ENCODE data around the gene MINDY4. TPM values are rescaled to one million over a fixed set of nuclear protein-coding genes. Genes with fewer than 3 reads are reported as not detected.

The MINDY4 gene
- total and polyA plus RNA-seq, 2 donors (not counting 1 experiment from before 2014, with no cell fraction given): 6.1 to 6.3 TPM

DNA sequence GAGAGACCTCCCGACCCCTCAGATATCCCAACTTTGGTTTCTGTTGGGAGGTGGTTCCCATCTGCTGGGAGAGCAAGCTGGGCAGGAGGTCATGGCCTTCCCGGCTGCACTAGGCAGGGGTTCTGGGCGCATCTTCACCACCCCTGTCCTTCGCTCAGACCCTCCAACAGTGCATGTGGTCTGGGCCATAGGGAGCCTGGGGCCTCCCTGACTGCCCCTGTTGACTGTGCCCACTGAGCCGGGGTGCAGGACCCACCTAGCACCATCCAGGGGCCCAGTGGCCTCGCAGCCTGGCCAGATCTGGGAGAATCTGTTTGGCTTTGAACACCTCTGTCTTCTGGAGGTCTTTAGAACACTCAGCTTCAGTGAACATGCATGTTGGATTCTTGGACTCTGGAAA is 38.0 kb upstream of the MINDY4 start:
- Histone ChIP-seq H3K9me3 (ENCODE audit: control insufficient read depth, insufficient read depth, low read depth, low read length) (no peaks in the 10 kb centered on the region), H2AFZ (ENCODE audit: low read length) (no peak overlapping the region), H3K4me1 (ENCODE audit: control insufficient read depth, extremely low read depth, insufficient read depth, low read length) (no peaks in the 10 kb centered on the region), H3K27me3 (ENCODE audit: control insufficient read depth, insufficient read depth, low read length) (peaks cover 15% of the 10 kb centered on the region), H3K79me2 (ENCODE audit: control insufficient read depth, insufficient read depth, low read length) (no peaks in the 10 kb centered on the region), H3K36me3 (ENCODE audit: control insufficient read depth, insufficient read depth, low read length) (no peaks in the 10 kb centered on the region), H4K20me1 (ENCODE audit: control insufficient read depth, extremely low read depth, insufficient read depth, low read length) (no peaks in the 10 kb centered on the region), H3K9ac (ENCODE audit: insufficient read depth, low read length) (no peak overlapping the region), H3K4me3 (replicated peaks in 1 of 4; ENCODE audit: control extremely low read depth in 1 of 4, insufficient read depth in 1 of 4, low read depth in 3 of 4, low read length in 4 of 4) (no peak overlapping the region), H3K27ac (ENCODE audit: insufficient read depth, low read length) (no peak overlapping the region), H3K4me2 (ENCODE audit: extremely low read depth, insufficient read depth, low read length) (no peak overlapping the region)
- DNase-seq (ENCODE audit: low read depth in 2 of 2): no peak
- no peak for TF ChIP-seq EZH2 (IDR thresholded peaks at IDR 0.05; ENCODE audit: low read length, missing control alignments)
- TF ChIP-seq, protein P1, sequence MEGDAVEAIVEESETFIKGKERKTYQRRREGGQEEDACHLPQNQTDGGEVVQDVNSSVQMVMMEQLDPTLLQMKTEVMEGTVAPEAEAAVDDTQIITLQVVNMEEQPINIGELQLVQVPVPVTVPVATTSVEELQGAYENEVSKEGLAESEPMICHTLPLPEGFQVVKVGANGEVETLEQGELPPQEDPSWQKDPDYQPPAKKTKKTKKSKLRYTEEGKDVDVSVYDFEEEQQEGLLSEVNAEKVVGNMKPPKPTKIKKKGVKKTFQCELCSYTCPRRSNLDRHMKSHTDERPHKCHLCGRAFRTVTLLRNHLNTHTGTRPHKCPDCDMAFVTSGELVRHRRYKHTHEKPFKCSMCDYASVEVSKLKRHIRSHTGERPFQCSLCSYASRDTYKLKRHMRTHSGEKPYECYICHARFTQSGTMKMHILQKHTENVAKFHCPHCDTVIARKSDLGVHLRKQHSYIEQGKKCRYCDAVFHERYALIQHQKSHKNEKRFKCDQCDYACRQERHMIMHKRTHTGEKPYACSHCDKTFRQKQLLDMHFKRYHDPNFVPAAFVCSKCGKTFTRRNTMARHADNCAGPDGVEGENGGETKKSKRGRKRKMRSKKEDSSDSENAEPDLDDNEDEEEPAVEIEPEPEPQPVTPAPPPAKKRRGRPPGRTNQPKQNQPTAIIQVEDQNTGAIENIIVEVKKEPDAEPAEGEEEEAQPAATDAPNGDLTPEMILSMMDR (conservative IDR thresholded peaks at IDR 0.05 in 1 of 2, IDR thresholded peaks at IDR 0.05 in 1 of 2; ENCODE audit: low read depth in 1 of 2, low read length in 2 of 2): no peak

DNA sequence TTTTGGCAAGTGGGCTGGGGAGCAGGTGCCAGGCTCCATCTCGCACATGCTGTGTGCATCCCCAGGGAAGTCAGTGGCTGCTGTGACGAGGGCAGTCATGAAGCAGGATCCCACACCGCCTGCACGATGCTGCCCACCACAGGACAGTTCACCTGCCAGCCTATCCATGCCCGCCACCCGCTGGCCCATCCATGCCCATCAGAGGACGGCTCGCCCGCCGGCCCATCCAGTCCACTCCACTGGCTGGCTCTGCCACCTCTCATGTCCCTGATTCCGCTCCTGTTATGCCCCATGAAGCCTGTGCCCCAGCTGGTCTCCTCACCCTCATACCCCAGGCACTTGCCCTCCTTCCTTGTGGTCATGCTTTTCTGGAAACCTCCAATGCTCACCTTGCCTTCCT is 37.5 kb upstream of the MINDY4 start:
- H4K20me1 ChIP-seq (ENCODE audit: control insufficient read depth, extremely low read depth, insufficient read depth, low read length): no peaks in the 10 kb centered on the region
- H3K79me2 ChIP-seq (ENCODE audit: control insufficient read depth, insufficient read depth, low read length): no peaks in the 10 kb centered on the region
- no peak for DNase-seq (ENCODE audit: low read depth in 2 of 2)
- no peak for TF ChIP-seq EZH2 (IDR thresholded peaks at IDR 0.05; ENCODE audit: low read length, missing control alignments)
- TF ChIP-seq, protein P1 (conservative IDR thresholded peaks at IDR 0.05 in 1 of 2, IDR thresholded peaks at IDR 0.05 in 1 of 2; ENCODE audit: low read depth in 1 of 2, low read length in 2 of 2): no peak
- no peaks in the 10 kb centered on the region for H3K4me1 ChIP-seq (ENCODE audit: control insufficient read depth, extremely low read depth, insufficient read depth, low read length)
- H3K4me2 ChIP-seq (ENCODE audit: extremely low read depth, insufficient read depth, low read length): no peak overlapping the region
- H3K9ac ChIP-seq (ENCODE audit: insufficient read depth, low read length): no peak overlapping the region
- peaks cover 17% of the 10 kb centered on the region for H3K27me3 ChIP-seq (ENCODE audit: control insufficient read depth, insufficient read depth, low read length)
- no peak overlapping the region for H2AFZ ChIP-seq (ENCODE audit: low read length)
- no peak overlapping the region for H3K27ac ChIP-seq (ENCODE audit: insufficient read depth, low read length)
- no peak overlapping the region for H3K4me3 ChIP-seq (replicated peaks in 1 of 4; ENCODE audit: control extremely low read depth in 1 of 4, insufficient read depth in 1 of 4, low read depth in 3 of 4, low read length in 4 of 4)
- H3K9me3 ChIP-seq (ENCODE audit: control insufficient read depth, insufficient read depth, low read depth, low read length): no peaks in the 10 kb centered on the region
- H3K36me3 ChIP-seq (ENCODE audit: control insufficient read depth, insufficient read depth, low read length): no peaks in the 10 kb centered on the region

DNA sequence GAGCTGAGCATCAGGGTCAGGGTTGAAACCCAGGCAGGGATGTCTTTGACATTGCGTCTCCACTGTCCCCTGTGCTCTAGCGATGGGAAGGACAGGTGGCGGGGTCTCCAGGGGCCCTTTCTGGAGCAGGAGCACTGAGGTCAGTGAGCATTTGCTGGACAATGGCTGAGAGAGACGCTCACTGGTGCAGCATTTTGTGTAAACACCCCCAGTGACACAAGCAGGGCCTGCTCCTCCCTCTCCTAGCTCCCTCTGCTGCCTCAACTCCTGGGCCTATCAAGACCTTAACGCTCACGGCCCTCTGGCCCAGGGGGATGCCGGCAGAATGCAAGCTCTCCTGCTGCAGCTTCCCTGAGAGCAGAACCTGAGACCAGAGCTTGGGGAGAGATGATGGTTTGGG is 36.7 kb upstream of the MINDY4 start:
- no peaks in the 10 kb centered on the region for H4K20me1 ChIP-seq (ENCODE audit: control insufficient read depth, extremely low read depth, insufficient read depth, low read length)
- H3K9me3 ChIP-seq (ENCODE audit: control insufficient read depth, insufficient read depth, low read depth, low read length): no peaks in the 10 kb centered on the region
- no peak overlapping the region for H3K9ac ChIP-seq (ENCODE audit: insufficient read depth, low read length)
- TF ChIP-seq EZH2 (IDR thresholded peaks at IDR 0.05; ENCODE audit: low read length, missing control alignments): no peak
- TF ChIP-seq, protein P1 (conservative IDR thresholded peaks at IDR 0.05 in 1 of 2, IDR thresholded peaks at IDR 0.05 in 1 of 2; ENCODE audit: low read depth in 1 of 2, low read length in 2 of 2): no peak
- no peak overlapping the region for H3K4me3 ChIP-seq (replicated peaks in 1 of 4; ENCODE audit: control extremely low read depth in 1 of 4, insufficient read depth in 1 of 4, low read depth in 3 of 4, low read length in 4 of 4)
- no peak overlapping the region for H3K27ac ChIP-seq (ENCODE audit: insufficient read depth, low read length)
- peaks cover 23% of the 10 kb centered on the region for H3K27me3 ChIP-seq (ENCODE audit: control insufficient read depth, insufficient read depth, low read length)
- H3K36me3 ChIP-seq (ENCODE audit: control insufficient read depth, insufficient read depth, low read length): no peaks in the 10 kb centered on the region
- no peaks in the 10 kb centered on the region for H3K79me2 ChIP-seq (ENCODE audit: control insufficient read depth, insufficient read depth, low read length)
- no peak overlapping the region for H3K4me2 ChIP-seq (ENCODE audit: extremely low read depth, insufficient read depth, low read length)
- H3K4me1 ChIP-seq (ENCODE audit: control insufficient read depth, extremely low read depth, insufficient read depth, low read length): no peaks in the 10 kb centered on the region
- DNase-seq (ENCODE audit: low read depth in 2 of 2): no peak
- no peak overlapping the region for H2AFZ ChIP-seq (ENCODE audit: low read length)
